OCI-LY1 (cell line): ENCODE results near the gene ARL16.

ENCODE experiments used
- H2AFZ ChIP-seq: fragments of 200-600 bp; sonication (generic), shearing (Covaris generic); 2 replicates; pipeline ENCODE4 v1.6.0; 2014; ENCODE audit warnings: antibody characterized with exemption, mild to moderate bottlenecking, low read length
- H3F3A ChIP-seq: fragments of 200-600 bp; sonication (generic), shearing (Covaris generic); 2 replicates; pipeline ENCODE4 v1.6.0; 2014; ENCODE audit warnings: mild to moderate bottlenecking, antibody characterized with exemption, low read length, moderate library complexity; ENCODE audit not compliant: insufficient read depth
- H3K27ac ChIP-seq: fragments of 200-600 bp; sonication (generic); 2 replicates; pipeline ENCODE4 v1.5.1; 2014; ENCODE audit warnings: low read length, mixed run types, mild to moderate bottlenecking, low read depth; ENCODE audit not compliant: poor library complexity, severe bottlenecking
- H3K27me3 ChIP-seq: fragments of 200-600 bp; sonication (generic); 2 replicates; pipeline ENCODE4 v1.6.0; 2014; ENCODE audit warnings: antibody characterized with exemption, mild to moderate bottlenecking, low read length, moderate library complexity; ENCODE audit not compliant: insufficient read depth
- H3K36me3 ChIP-seq: fragments of 200-600 bp; sonication (generic); 2 replicates; pipeline ENCODE4 v1.6.1; 2014; ENCODE audit warnings: mild to moderate bottlenecking, antibody characterized with exemption, low read length, moderate library complexity, mixed read lengths; ENCODE audit not compliant: insufficient read depth
- H3K4me1 ChIP-seq: fragments of 200-600 bp; sonication (generic); 2 replicates; pipeline ENCODE4 v1.5.1; 2014; ENCODE audit warnings: mild to moderate bottlenecking, low read length, moderate library complexity; ENCODE audit not compliant: insufficient read depth, severe bottlenecking
- H3K4me2 ChIP-seq: fragments of 200-600 bp; sonication (generic), shearing (Covaris generic); 2 replicates; pipeline ENCODE4 v1.6.1; 2014; ENCODE audit warnings: low read length
- H3K4me3 ChIP-seq: fragments of 200-600 bp; sonication (generic); 2 replicates; pipeline ENCODE4 v1.5.1; 2014; ENCODE audit warnings: low read length, low read depth, mild to moderate bottlenecking, mixed read lengths; ENCODE audit not compliant: poor library complexity, severe bottlenecking
- H3K79me2 ChIP-seq: fragments of 200-600 bp; shearing (Covaris generic); 2 replicates; pipeline ENCODE4 v1.6.1; 2016; ENCODE audit warnings: mixed run types, low read length, mixed read lengths; ENCODE audit not compliant: insufficient read depth
- H3K9ac ChIP-seq: fragments of 200-600 bp; sonication (generic), shearing (Covaris generic); 2 replicates; pipeline ENCODE4 v1.6.1; 2014; ENCODE audit warnings: mild to moderate bottlenecking, low read length, mixed read lengths
- H3K9me2 ChIP-seq: fragments of 200-600 bp; sonication (generic), shearing (Covaris generic); 2 replicates; pipeline ENCODE4 v1.6.1; 2014; ENCODE audit warnings: low read depth, mild to moderate bottlenecking, low read length, mixed read lengths
- H3K9me3 ChIP-seq: fragments of 200-600 bp; shearing (Covaris generic); 2 replicates; pipeline ENCODE4 v1.6.1; 2014; ENCODE audit warnings: low read length, mixed read lengths
- H4K20me1 ChIP-seq: fragments of 200-600 bp; sonication (generic), shearing (Covaris generic); 2 replicates; pipeline ENCODE4 v1.6.0; 2016; ENCODE audit warnings: mild to moderate bottlenecking, low read length; ENCODE audit not compliant: insufficient read depth
- CTCF ChIP-seq: fragments of 200-600 bp; sonication (generic), shearing (Covaris generic); IDR thresholded peaks from 2 replicates; pipeline ENCODE4 v1.5.1; 2017; ENCODE audit warnings: mild to moderate bottlenecking, antibody characterized with exemption, low read length, moderate library complexity, mixed read lengths
- EZH2 ChIP-seq: fragments of 200-600 bp; sonication (generic), shearing (Covaris generic); IDR thresholded peaks from 2 replicates; pipeline ENCODE4 v1.8.0; 2017; ENCODE audit warnings: borderline replicate concordance, mixed run types, mild to moderate bottlenecking, antibody characterized with exemption, low read length, moderate library complexity, mixed read lengths

ARL16 gene

GRCh38 chr17:81651692-81652091 lies 31.9 kb downstream of the ARL16 start:
- H3K9me2 ChIP-seq, result no peaks in the 10 kb centered on the region
- no peak overlapping the region for H3K4me3 ChIP-seq
- peaks cover 23% of the 10 kb centered on the region for H3K27me3 ChIP-seq
- no peaks in the 10 kb centered on the region for H3K79me2 ChIP-seq
- no peak for TF ChIP-seq CTCF
- no peak for TF ChIP-seq EZH2
- no peaks in the 10 kb centered on the region for H3F3A ChIP-seq
- H3K36me3 ChIP-seq, result no peaks in the 10 kb centered on the region; the same call in 1 of the 2 replicates
- no peak overlapping the region for H3K27ac ChIP-seq
- H4K20me1 ChIP-seq, result no peaks in the 10 kb centered on the region
- H3K4me1 ChIP-seq, result peaks cover 10% of the 10 kb centered on the region
- H2AFZ ChIP-seq, result no peak overlapping the region
- no peak overlapping the region for H3K9ac ChIP-seq
- H3K9me3 ChIP-seq, result no peaks in the 10 kb centered on the region
- H3K4me2 ChIP-seq, result no peak overlapping the region

GRCh38 chr17:81650951-81651350 lies 32.6 kb downstream of the ARL16 start:
- H3F3A ChIP-seq, result no peaks in the 10 kb centered on the region
- H3K9me2 ChIP-seq, result no peaks in the 10 kb centered on the region
- H3K27me3 ChIP-seq, result peaks cover 23% of the 10 kb centered on the region
- H3K36me3 ChIP-seq, result no peaks in the 10 kb centered on the region; the same call in 1 of the 2 replicates
- peaks cover 10% of the 10 kb centered on the region for H3K4me1 ChIP-seq
- TF ChIP-seq CTCF, result no peak
- TF ChIP-seq EZH2, result no peak
- H3K9me3 ChIP-seq, result no peaks in the 10 kb centered on the region
- H4K20me1 ChIP-seq, result no peaks in the 10 kb centered on the region
- no peaks in the 10 kb centered on the region for H3K79me2 ChIP-seq
- no peak overlapping the region for H3K9ac ChIP-seq
- H3K4me2 ChIP-seq, result no peak overlapping the region
- H2AFZ ChIP-seq, result no peak overlapping the region
- no peak overlapping the region for H3K27ac ChIP-seq
- no peak overlapping the region for H3K4me3 ChIP-seq

- no peak overlapping the region for H2AFZ ChIP-seq
- no peak overlapping the region for H3K4me2 ChIP-seq
- TF ChIP-seq CTCF (no peak), EZH2 (no peak)
- no peaks in the 10 kb centered on the region for H3K79me2 ChIP-seq
- no peak overlapping the region for H3K27ac ChIP-seq
- H3K9ac ChIP-seq, result no peak overlapping the region
- no peak overlapping the region for H3K4me3 ChIP-seq
- peaks cover 10% of the 10 kb centered on the region for H3K4me1 ChIP-seq
- H3F3A ChIP-seq, result no peaks in the 10 kb centered on the region
- H4K20me1 ChIP-seq, result no peaks in the 10 kb centered on the region
- H3K36me3 ChIP-seq, result no peaks in the 10 kb centered on the region; the same call in 1 of the 2 replicates
- H3K9me3 ChIP-seq, result no peaks in the 10 kb centered on the region
- peaks cover 24% of the 10 kb centered on the region for H3K27me3 ChIP-seq
- H3K9me2 ChIP-seq, result no peaks in the 10 kb centered on the region
Measured at GRCh38 chr17:81648707-81649085, 34.9 kb downstream of the ARL16 start.
